22Rv1 (cell line): Measurements from ENCODE around the gene TRIO.

Source experiments
- ZFX ChIP-seq: fragments of 450-650 bp; IDR thresholded peaks from 2 replicates; pipeline ENCODE4 v1.6.1; 2017; ENCODE audit warnings: antibody characterized with exemption, borderline replicate concordance
- TF ChIP-seq, protein P1 (sequence below): fragments of 450-650 bp; IDR thresholded peaks from 2 replicates; pipeline ENCODE4 v1.5.1; 2017; ENCODE audit warnings: mild to moderate bottlenecking

- TF ChIP-seq, protein P1, sequence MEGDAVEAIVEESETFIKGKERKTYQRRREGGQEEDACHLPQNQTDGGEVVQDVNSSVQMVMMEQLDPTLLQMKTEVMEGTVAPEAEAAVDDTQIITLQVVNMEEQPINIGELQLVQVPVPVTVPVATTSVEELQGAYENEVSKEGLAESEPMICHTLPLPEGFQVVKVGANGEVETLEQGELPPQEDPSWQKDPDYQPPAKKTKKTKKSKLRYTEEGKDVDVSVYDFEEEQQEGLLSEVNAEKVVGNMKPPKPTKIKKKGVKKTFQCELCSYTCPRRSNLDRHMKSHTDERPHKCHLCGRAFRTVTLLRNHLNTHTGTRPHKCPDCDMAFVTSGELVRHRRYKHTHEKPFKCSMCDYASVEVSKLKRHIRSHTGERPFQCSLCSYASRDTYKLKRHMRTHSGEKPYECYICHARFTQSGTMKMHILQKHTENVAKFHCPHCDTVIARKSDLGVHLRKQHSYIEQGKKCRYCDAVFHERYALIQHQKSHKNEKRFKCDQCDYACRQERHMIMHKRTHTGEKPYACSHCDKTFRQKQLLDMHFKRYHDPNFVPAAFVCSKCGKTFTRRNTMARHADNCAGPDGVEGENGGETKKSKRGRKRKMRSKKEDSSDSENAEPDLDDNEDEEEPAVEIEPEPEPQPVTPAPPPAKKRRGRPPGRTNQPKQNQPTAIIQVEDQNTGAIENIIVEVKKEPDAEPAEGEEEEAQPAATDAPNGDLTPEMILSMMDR, result no peak
- TF ChIP-seq ZFX, result no peak
Measured at GRCh38 chr5:14547666-14548065, 404.5 kb downstream of the TRIO start.
